K562 (cell line): ENCODE data around the gene TUBB4B. TPM values are rescaled to one million over a fixed set of nuclear protein-coding genes. Genes with fewer than 3 reads are reported as not detected.

ENCODE experiments used
- ATAC-seq: fragments of 200-7000 bp; cut with Tn5 transposase; 3 replicates; pipeline ENCODE4 v1.9.1; 2020; ENCODE audit warnings: moderate library complexity
- BruUV-seq: library from RNA; stranded (reverse); fragments of 400-500 nt; replicated peaks from 2 replicates; lab custom pipeline; 2021; lab: Mats Ljungman, UMichigan
- CTCF ChIA-PET: fragments of 300-600 bp; formaldehyde crosslinking; extraction: SDS; loops from one replicate; lab custom pipeline; 2021; ENCODE audit warnings: low intra/inter-chr PET ratio; lab: Yijun Ruan, JAX
- POLR2A ChIA-PET: fragments of 300-600, 350-650 bp; sonication (Branson Sonifier 250); formaldehyde crosslinking; extraction: SDS; loops from one replicate; lab custom pipeline; 2021; ENCODE audit warnings: antibody characterized with exemption, inconsistent platforms; lab: Yijun Ruan, JAX
- DNase-seq, 4 experiments: peaks; one replicate each; pipeline versions ENCODE4 v3.0.0 to v3.0.0-alpha.2; 2011 to 2018; ENCODE audit warnings: low spot score in 3 of 4, mixed read lengths in 3 of 4; ENCODE audit errors: extremely low read depth in 1 of 4
- FAIRE-seq: peaks from 2 replicates; lab custom pipeline; 2011; peaks lifted over from hg19 to GRCh38; lab: Jason Lieb, UNC
- H2AFZ ChIP-seq: 2 replicates; pipeline ENCODE4 v1.6.0; 2011; ENCODE audit warnings: low read depth, low read length, control low read depth, inconsistent platforms
- H3K27ac ChIP-seq: fragments of 200-600 bp; 3 replicates; pipeline ENCODE4 v1.8.0; 2011; ENCODE audit warnings: low read depth, mild to moderate bottlenecking, control low read depth, inconsistent platforms, low read length, moderate library complexity, mixed read lengths; ENCODE audit errors: extremely low read depth
- H3K27me3 ChIP-seq, 2 experiments: fragments of 300-600 bp in 1 of 2; 2 replicates in 1 of 2; 3 replicates in 1 of 2; pipeline versions ENCODE4 v1.6.0 to v1.8.0; 2011; ENCODE audit warnings: inconsistent platforms in 2 of 2, low read length in 2 of 2, mild to moderate bottlenecking in 1 of 2, mixed read lengths in 1 of 2, moderate library complexity in 1 of 2; ENCODE audit not compliant: control insufficient read depth in 2 of 2, insufficient read depth in 2 of 2
- H3K36me3 ChIP-seq: fragments of 300-600 bp; 3 replicates; pipeline ENCODE4 v1.8.0; 2011; ENCODE audit warnings: mild to moderate bottlenecking, low read length, inconsistent platforms; ENCODE audit not compliant: control insufficient read depth, insufficient read depth
- H3K4me1 ChIP-seq, 2 experiments: fragments of 200-600 bp in 1 of 2; replicated peaks in 1 of 2; 2 replicates in 1 of 2; 3 replicates in 1 of 2; pipeline versions ENCODE4 v1.5.1 to v1.8.0; 2011; ENCODE audit warnings: inconsistent platforms in 2 of 2, low read length in 2 of 2, mild to moderate bottlenecking in 1 of 2, mixed read lengths in 1 of 2, moderate library complexity in 1 of 2; ENCODE audit not compliant: control insufficient read depth in 2 of 2, insufficient read depth in 2 of 2
- H3K4me2 ChIP-seq: 2 replicates; pipeline ENCODE4 v1.6.1; 2011; ENCODE audit warnings: low read length, control low read depth, inconsistent platforms, mixed read lengths; ENCODE audit not compliant: insufficient read depth
- H3K4me3 ChIP-seq: fragments of 200-600 bp; sonication (generic), shearing (Covaris generic); 2 replicates; pipeline ENCODE4 v1.5.1; 2016; ENCODE audit warnings: control low read depth, inconsistent platforms
- H3K79me2 ChIP-seq: fragments of 200-600 bp; 3 replicates; pipeline ENCODE4 v1.8.0; 2011; ENCODE audit warnings: low read length, inconsistent platforms; ENCODE audit not compliant: control insufficient read depth, insufficient read depth
- H3K9ac ChIP-seq, 2 experiments: 2 replicates each; pipeline versions ENCODE4 v1.6.0 to v1.6.1; 2011; ENCODE audit warnings: low read depth in 2 of 2, low read length in 2 of 2, control low read depth in 1 of 2, inconsistent platforms in 1 of 2, mild to moderate bottlenecking in 1 of 2, mixed read lengths in 1 of 2; ENCODE audit not compliant: insufficient read depth in 1 of 2
- H3K9me1 ChIP-seq: one replicate; pipeline ENCODE4 v1.6.0; 2011; ENCODE audit warnings: inconsistent platforms, mild to moderate bottlenecking, low read length, moderate library complexity; ENCODE audit not compliant: control insufficient read depth, insufficient read depth
- H3K9me3 ChIP-seq: replicated peaks from 2 replicates; pipeline ENCODE4 v1.5.1; 2011; ENCODE audit warnings: low read depth, low read length, inconsistent platforms; ENCODE audit not compliant: control insufficient read depth, insufficient read depth
- H4K20me1 ChIP-seq: replicated peaks from 2 replicates; pipeline ENCODE4 v1.6.1; 2011; ENCODE audit warnings: low read length, inconsistent platforms, mixed read lengths; ENCODE audit not compliant: control insufficient read depth, insufficient read depth
- ESRRA ChIP-seq: fragments of 450-650 bp; IDR thresholded peaks from 2 replicates; pipeline ENCODE4 v1.6.1; 2014; ENCODE audit warnings: low read depth, mild to moderate bottlenecking, moderate library complexity, borderline replicate concordance
- ETV6 ChIP-seq, 3 experiments: fragments of 150-350 bp in 1 of 3; sonication (generic) in 1 of 3; formaldehyde crosslinking in 1 of 3; IDR thresholded peaks; 2 replicates each; pipeline versions ENCODE4 v1.6.1 to v1.8.0; 2014 to 2022; ENCODE audit warnings: borderline replicate concordance in 2 of 3, low read depth in 2 of 3, antibody characterized with exemption in 1 of 3, low read length in 1 of 3, mild to moderate bottlenecking in 1 of 3, missing genetic modification reagents in 1 of 3
- FIP1L1 ChIP-seq: fragments of 200-400 bp; formaldehyde crosslinking; IDR thresholded peaks from 2 replicates; pipeline ENCODE4 v1.6.1; 2018; ENCODE audit warnings: mild to moderate bottlenecking, low read depth, low read length; ENCODE audit not compliant: poor library complexity, severe bottlenecking
- HNRNPL ChIP-seq: fragments of 200-400 bp; formaldehyde crosslinking; IDR thresholded peaks from 2 replicates; pipeline ENCODE4 v1.6.1; 2017; ENCODE audit warnings: low read depth, mild to moderate bottlenecking, low read length
- PCBP1 ChIP-seq: fragments of 200-400 bp; formaldehyde crosslinking; IDR thresholded peaks from 2 replicates; pipeline ENCODE4 v1.6.1; 2018; ENCODE audit warnings: mild to moderate bottlenecking, low read depth, low read length; ENCODE audit not compliant: poor library complexity, severe bottlenecking
- PPARD ChIP-seq: fragments of 250-450 bp; sonication (Bioruptor Pico); IDR thresholded peaks from 2 replicates; pipeline ENCODE4 v1.8.0; 2022; ENCODE audit warnings: inconsistent platforms, mild to moderate bottlenecking, moderate library complexity
- PURB ChIP-seq: sonication (generic); formaldehyde crosslinking; IDR thresholded peaks from 2 replicates; pipeline ENCODE4 v1.9.0; 2021; ENCODE audit warnings: low read depth, mild to moderate bottlenecking, missing genetic modification reagents
- SP1 ChIP-seq: sonication (generic); formaldehyde crosslinking; IDR thresholded peaks from 2 replicates; pipeline ENCODE4 v1.8.1; 2022; ENCODE audit warnings: mild to moderate bottlenecking, missing genetic modification reagents
- ZFX ChIP-seq: sonication (generic); formaldehyde crosslinking; IDR thresholded peaks from 2 replicates; pipeline ENCODE4 v1.8.0; 2022; ENCODE audit warnings: mild to moderate bottlenecking, missing genetic modification reagents, moderate library complexity
- WGBS: fragments of 100-300 bp; shearing (Covaris generic); methylation state at CpG from one replicate; pipeline ENCODE4 v1.1.6; 2016; ENCODE audit warnings: low coverage, mixed read lengths; ENCODE audit not compliant: insufficient coverage; ENCODE audit errors: missing lambda C conversion rate; 5-methylcytosine and 5-hydroxymethylcytosine counted together
- in situ Hi-C: fragments of 300-500 bp; cut with MboI; formaldehyde crosslinking; loops from 4 replicates; pipeline ENCODE4 v1.15.0; 2018; ENCODE audit warnings: inconsistent platforms, mixed read lengths
- intact Hi-C: fragments of 100-400 bp; cut with micrococcal nuclease; formaldehyde crosslinking; loops from 2 replicates; pipeline ENCODE4 v1.14.2; 2022
- polyA plus RNA-seq, 8 experiments: library from polyadenylated mRNA; depleted of rRNA in 4 of 8; stranded (reverse) in 5 of 8; unstranded in 3 of 8; fragments of >200 nt; fragmentation: Nextera tagmentation in 2 of 8; fragmentation: Illumina TruSeq in 1 of 8; extraction: Ambion mirVana in 2 of 8; extraction: Trizol in 1 of 8; gene quantifications; 2 replicates each; pipeline versions ENCODE4 v1.2.1 to v1.2.3, GENCODE V29; 2011 to 2014; ENCODE audit warnings: inconsistent platforms in 1 of 8, missing spikeins in 1 of 8
- total RNA-seq, 7 experiments: library from RNA; depleted of rRNA in 6 of 7; stranded (reverse); fragments of >200 nt in 6 of 7; fragmentation: Illumina TruSeq in 2 of 7; extraction: Trizol in 2 of 7; gene quantifications; 2 replicates each; pipeline versions ENCODE4 v1.2.1 to v1.2.3, GENCODE V29; 2011 to 2021; ENCODE audit warnings: low replicate concordance in 1 of 7
- TF ChIP-seq, protein P1 (sequence below): fragments of 200-800 bp; sonication (Bioruptor generic); IDR thresholded peaks from 2 replicates; pipeline ENCODE4 v1.6.1; 2017; ENCODE audit warnings: missing genetic modification characterization, missing compliant biosample characterization
- TF ChIP-seq, protein P2 (sequence below), 3 experiments: fragments of 200-800 bp in 1 of 3; fragments of 250-450 bp in 1 of 3; fragments of 450-650 bp in 1 of 3; sonication (Bioruptor Pico) in 1 of 3; sonication (Bioruptor generic) in 1 of 3; formaldehyde crosslinking in 1 of 3; IDR thresholded peaks; 2 replicates each; pipeline versions ENCODE4 v1.6.1 to v1.8.0; 2016 to 2022; ENCODE audit warnings: mild to moderate bottlenecking in 2 of 3, missing genetic modification characterization in 2 of 3, missing compliant biosample characterization in 1 of 3, moderate library complexity in 1 of 3

TUBB4B gene
- total and polyA plus RNA-seq, 9 of the 15 experiments (the other 6 are each of a cell fraction or from before 2014, with no cell fraction given): 24.1 to 443 (median 268) TPM

DNA sequence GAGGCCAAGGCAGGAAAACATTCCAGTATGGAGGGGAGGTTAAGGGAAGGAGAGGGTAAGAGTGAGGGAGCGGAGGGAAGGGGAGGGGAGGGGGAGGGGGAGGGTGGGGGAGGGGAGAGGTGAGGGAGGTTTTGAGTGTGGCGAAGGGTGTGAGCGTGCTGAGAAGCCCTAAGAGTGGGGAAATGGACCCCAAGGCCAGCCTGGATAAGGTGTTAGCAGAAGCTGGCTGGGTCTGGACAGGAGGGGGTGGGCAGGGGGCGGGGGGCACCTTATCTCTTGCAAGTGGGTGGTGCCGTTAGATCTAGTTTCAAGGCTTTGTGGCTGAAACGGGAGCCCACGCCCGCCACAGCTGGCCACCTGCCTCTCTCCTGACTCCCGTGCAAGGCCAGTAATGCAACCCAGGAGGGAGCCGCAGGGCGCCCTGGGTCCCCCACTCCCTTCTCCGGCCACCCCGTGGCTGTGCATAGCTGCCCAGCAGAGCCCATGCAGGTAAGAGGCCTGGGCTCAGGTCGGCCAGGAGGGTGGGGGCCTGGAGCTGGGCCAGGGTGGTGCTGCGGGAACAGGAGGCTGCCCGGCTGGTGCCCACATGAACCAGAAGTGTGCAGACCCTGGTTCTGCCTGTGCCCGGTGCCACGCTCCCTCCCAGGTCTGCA is 13.1 kb upstream of the TUBB4B start:
- no peak for FAIRE-seq
- H3K9me3 ChIP-seq: no peaks in the 10 kb centered on the region
- CTCF ChIA-PET: interaction anchor here (0.9 to 2.6 kb wide), 3 partner anchors 39 to 179 kb away, joined by 4 to 19 read pairs (median 5); partner anchors contain the start of genes ANAPC2 and SSNA1
- H3K9me1 ChIP-seq: no peaks in the 10 kb centered on the region
- H3K4me3 ChIP-seq: no peak overlapping the region
- POLR2A ChIA-PET: interaction anchor here (0.6 to 1.9 kb wide), 5 partner anchors 13 to 207 kb away, joined by 3 to 6 read pairs (median 3); partner anchors contain the start of genes ANAPC2, MAN1B1 and SSNA1
- BruUV-seq: no TSS peak
- intact Hi-C loops (loop anchor here (1.0 to 2.0 kb wide), 3 partner anchors 40 to 177 kb away; partner anchors contain the start of genes ANAPC2 and SSNA1), in situ Hi-C loops (loop anchor here (5.0 to 25.0 kb wide), 3 partner anchors 41 to 441 kb away; partner anchors contain the start of genes ANAPC2, CCDC183, SSNA1 and TMEM141)
- 22% methylated on average over 10 of the region's 18 CpGs for WGBS
- TF ChIP-seq PURB (CRISPR knock-in tag) (no peak), ETV6 (IDR thresholded peaks at IDR 0.05; ENCODE audit: borderline replicate concordance in 1 of 2, low read depth in 2 of 2, low read length in 1 of 2) (no peak), ETV6 (CRISPR knock-in tag; IDR thresholded peaks at IDR 0.05; ENCODE audit: borderline replicate concordance) (no peak), FIP1L1 (peak; percentile 33), SP1 (CRISPR knock-in tag) (0 out of 2 replicates have a peak, but pooled peaks have one; percentile 1), PCBP1 (peak; percentile 70), PPARD (CRISPR knock-in tag) (no peak), ZFX (CRISPR knock-in tag) (peak; percentile 17; the same call in 1 of the 2 replicates), ESRRA (0 out of 2 replicates have a peak, but pooled peaks have one; percentile 1), HNRNPL (peak; percentile 61; the same call in 1 of the 2 replicates)
- TF ChIP-seq, protein P1, sequence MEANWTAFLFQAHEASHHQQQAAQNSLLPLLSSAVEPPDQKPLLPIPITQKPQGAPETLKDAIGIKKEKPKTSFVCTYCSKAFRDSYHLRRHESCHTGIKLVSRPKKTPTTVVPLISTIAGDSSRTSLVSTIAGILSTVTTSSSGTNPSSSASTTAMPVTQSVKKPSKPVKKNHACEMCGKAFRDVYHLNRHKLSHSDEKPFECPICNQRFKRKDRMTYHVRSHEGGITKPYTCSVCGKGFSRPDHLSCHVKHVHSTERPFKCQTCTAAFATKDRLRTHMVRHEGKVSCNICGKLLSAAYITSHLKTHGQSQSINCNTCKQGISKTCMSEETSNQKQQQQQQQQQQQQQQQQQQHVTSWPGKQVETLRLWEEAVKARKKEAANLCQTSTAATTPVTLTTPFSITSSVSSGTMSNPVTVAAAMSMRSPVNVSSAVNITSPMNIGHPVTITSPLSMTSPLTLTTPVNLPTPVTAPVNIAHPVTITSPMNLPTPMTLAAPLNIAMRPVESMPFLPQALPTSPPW (CRISPR knock-in tag): 0 out of 2 replicates have a peak, but pooled peaks have one; percentile 32
- TF ChIP-seq, protein P2, sequence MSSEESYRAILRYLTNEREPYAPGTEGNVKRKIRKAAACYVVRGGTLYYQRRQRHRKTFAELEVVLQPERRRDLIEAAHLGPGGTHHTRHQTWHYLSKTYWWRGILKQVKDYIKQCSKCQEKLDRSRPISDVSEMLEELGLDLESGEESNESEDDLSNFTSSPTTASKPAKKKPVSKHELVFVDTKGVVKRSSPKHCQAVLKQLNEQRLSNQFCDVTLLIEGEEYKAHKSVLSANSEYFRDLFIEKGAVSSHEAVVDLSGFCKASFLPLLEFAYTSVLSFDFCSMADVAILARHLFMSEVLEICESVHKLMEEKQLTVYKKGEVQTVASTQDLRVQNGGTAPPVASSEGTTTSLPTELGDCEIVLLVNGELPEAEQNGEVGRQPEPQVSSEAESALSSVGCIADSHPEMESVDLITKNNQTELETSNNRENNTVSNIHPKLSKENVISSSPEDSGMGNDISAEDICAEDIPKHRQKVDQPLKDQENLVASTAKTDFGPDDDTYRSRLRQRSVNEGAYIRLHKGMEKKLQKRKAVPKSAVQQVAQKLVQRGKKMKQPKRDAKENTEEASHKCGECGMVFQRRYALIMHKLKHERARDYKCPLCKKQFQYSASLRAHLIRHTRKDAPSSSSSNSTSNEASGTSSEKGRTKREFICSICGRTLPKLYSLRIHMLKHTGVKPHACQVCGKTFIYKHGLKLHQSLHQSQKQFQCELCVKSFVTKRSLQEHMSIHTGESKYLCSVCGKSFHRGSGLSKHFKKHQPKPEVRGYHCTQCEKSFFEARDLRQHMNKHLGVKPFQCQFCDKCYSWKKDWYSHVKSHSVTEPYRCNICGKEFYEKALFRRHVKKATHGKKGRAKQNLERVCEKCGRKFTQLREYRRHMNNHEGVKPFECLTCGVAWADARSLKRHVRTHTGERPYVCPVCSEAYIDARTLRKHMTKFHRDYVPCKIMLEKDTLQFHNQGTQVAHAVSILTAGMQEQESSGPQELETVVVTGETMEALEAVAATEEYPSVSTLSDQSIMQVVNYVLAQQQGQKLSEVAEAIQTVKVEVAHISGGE (CRISPR knock-in tag; IDR thresholded peaks at IDR 0.05): no peak
- ATAC-seq: no peak
- H2AFZ ChIP-seq: no peak overlapping the region
- peak overlapping the region in 1 of 2 experiments; percentile 74; a peak in 2 of 4 replicates for H3K9ac ChIP-seq
- DNase-seq: peak in 2 of 4 experiments; percentile 12 to 46
- no peak overlapping the region for H3K27ac ChIP-seq
- H3K4me1 ChIP-seq: peaks cover 15 to 97% of the 10 kb centered on the region in 2 experiments
- H3K4me2 ChIP-seq: peak overlapping the region; percentile 50; the same call in 1 of the 2 replicates
- H3K79me2 ChIP-seq: no peaks in the 10 kb centered on the region
- no peaks in the 10 kb centered on the region for H3K27me3 ChIP-seq
- H4K20me1 ChIP-seq: no peaks in the 10 kb centered on the region
- H3K36me3 ChIP-seq: no peaks in the 10 kb centered on the region
